HEK293 (cell line): ENCODE measurements around the gene SBF2.

ENCODE experiments used
- CTCF ChIP-seq: fragments of 450-650 bp; formaldehyde crosslinking; IDR thresholded peaks from 2 replicates; pipeline ENCODE4 v1.5.1; 2016; ENCODE audit warnings: missing biosample characterization, missing genetic modification characterization
- ZBTB8A ChIP-seq: fragments of 450-650 bp; formaldehyde crosslinking; IDR thresholded peaks from 2 replicates; pipeline ENCODE4 v1.5.1; 2016; ENCODE audit warnings: missing biosample characterization, missing genetic modification characterization
- ZEB2 ChIP-seq: fragments of 450-650 bp; formaldehyde crosslinking; IDR thresholded peaks from 2 replicates; pipeline ENCODE4 v1.5.1; 2016; ENCODE audit warnings: missing biosample characterization, missing genetic modification characterization
- ZNF10 ChIP-seq: fragments of 450-650 bp; formaldehyde crosslinking; IDR thresholded peaks from 2 replicates; pipeline ENCODE4 v1.5.1; 2017; ENCODE audit warnings: missing biosample characterization, missing genetic modification characterization
- ZNF121 ChIP-seq: fragments of 450-650 bp; formaldehyde crosslinking; IDR thresholded peaks from 2 replicates; pipeline ENCODE4 v1.5.1; 2016; ENCODE audit warnings: missing biosample characterization, missing genetic modification characterization
- ZNF302 ChIP-seq: fragments of 450-650 bp; formaldehyde crosslinking; IDR thresholded peaks from 2 replicates; pipeline ENCODE4 v1.5.1; 2016; ENCODE audit warnings: missing biosample characterization, missing genetic modification characterization, low read depth
- ZNF510 ChIP-seq: fragments of 450-650 bp; formaldehyde crosslinking; IDR thresholded peaks from 2 replicates; pipeline ENCODE4 v1.5.1; 2018; ENCODE audit warnings: mild to moderate bottlenecking, missing genetic modification characterization, missing biosample characterization; ENCODE audit not compliant: insufficient replicate concordance
- ZNF600 ChIP-seq: fragments of 450-650 bp; formaldehyde crosslinking; IDR thresholded peaks from 2 replicates; pipeline ENCODE4 v1.5.1; 2016; ENCODE audit warnings: missing biosample characterization, missing genetic modification characterization
- ZNF626 ChIP-seq: fragments of 450-650 bp; sonication (Bioruptor Pico); formaldehyde crosslinking; IDR thresholded peaks from 2 replicates; pipeline ENCODE4 v1.5.1; 2018; ENCODE audit warnings: missing biosample characterization, missing genetic modification characterization, inconsistent platforms

GRCh38 chr11:10320736-10321465 is 26.9 kb upstream of the SBF2 start:
- TF ChIP-seq CTCF (tag by site-specific recombination) (no peak), ZEB2 (tag by site-specific recombination) (no peak), ZNF626 (tag by site-specific recombination) (no peak), ZNF121 (tag by site-specific recombination) (no peak), ZNF510 (tag by site-specific recombination) (no peak), ZNF10 (tag by site-specific recombination) (no peak), ZNF302 (tag by site-specific recombination) (no peak), ZNF600 (tag by site-specific recombination) (no peak), ZBTB8A (no peak)
